ENCODE data around the gene PTK6.

The PTK6 gene
- 0.39 to 1.3 (median 0.52) reads per million in 3 donors for total RNA-seq

DNA sequence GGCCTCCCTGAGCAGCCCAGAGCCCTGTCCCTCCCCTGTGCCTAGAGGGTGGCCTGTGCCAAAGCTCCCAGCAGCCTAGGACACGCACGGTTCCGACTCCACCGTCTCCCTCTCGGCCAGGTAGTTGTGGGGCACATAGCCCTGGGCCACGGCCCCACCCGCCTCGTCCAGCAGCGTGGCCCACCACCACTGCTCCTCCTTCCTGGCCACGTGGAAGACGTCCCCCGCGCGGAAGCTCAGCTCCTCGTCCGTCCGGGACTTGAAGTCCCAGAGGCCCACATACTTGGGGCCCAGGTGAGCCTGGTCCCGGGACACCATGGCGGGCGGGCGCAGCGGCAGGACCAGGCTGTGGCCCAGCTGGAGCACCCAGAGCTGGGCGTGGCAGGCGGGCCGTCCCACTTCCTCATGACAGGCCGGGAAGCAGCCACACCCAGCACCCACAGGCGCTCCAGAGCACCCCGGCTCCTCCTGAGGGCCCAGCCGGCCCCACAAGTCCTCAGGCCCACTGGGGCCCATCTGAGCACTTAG, at the start of gene PTK6:
TSS of gene PTK6 (minus strand) at position 380 of the 528 bp plus-strand sequence. CDS start at position 318, 62 bp downstream.
- H3K4me1 ChIP-seq (ENCODE audit: control insufficient read depth, insufficient read depth, low read length, poor library complexity, severe bottlenecking), result peaks cover 24% of the 10 kb centered on the region
- no peak for DNase-seq
- peak within 1 kb of the TSS; percentile 40 for H3K4me3 ChIP-seq (ENCODE audit: insufficient read depth, low read depth, low read length, poor library complexity, severe bottlenecking)
- H3K36me3 ChIP-seq (ENCODE audit: control insufficient read depth, insufficient read depth, low read length), result no peaks in the 10 kb centered on the region
- no peaks in the 10 kb centered on the region for H3K27me3 ChIP-seq (replicated peaks; ENCODE audit: control insufficient read depth, insufficient read depth, low read length, poor library complexity, severe bottlenecking)
- H3K9me3 ChIP-seq (ENCODE audit: control insufficient read depth, low read length), result no peaks in the 10 kb centered on the region
- H3K27ac ChIP-seq (ENCODE audit: insufficient read depth, low read length, poor library complexity, severe bottlenecking), result peak within 1 kb of the TSS; percentile 73

DNA sequence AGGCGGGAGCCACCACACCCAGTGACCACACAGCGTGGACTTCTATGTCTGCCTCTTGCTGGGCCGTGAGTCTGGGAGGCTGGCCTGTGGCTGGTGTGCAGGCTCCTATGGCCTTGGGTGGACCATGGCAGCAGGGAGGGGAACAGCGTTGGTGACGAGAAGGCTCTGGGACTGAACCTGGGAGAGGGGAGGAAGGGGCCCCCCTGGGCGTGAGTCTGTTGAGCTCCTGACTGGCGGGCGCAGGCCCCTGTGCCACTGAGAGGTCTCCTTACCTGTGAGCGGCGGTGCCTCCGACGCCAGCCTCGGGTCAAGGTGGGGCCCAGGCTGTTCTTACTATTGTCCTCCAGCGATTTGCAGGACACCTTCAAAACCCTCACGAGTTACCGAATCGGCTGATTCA, 49.6 kb upstream of the PTK6 start:
- Histone ChIP-seq H3K4me3 (ENCODE audit: insufficient read depth, low read depth, low read length, poor library complexity, severe bottlenecking) (no peak overlapping the region), H3K4me1 (ENCODE audit: control insufficient read depth, insufficient read depth, low read length, poor library complexity, severe bottlenecking) (peaks cover 4% of the 10 kb centered on the region), H3K36me3 (ENCODE audit: control insufficient read depth, insufficient read depth, low read length) (peaks cover 25% of the 10 kb centered on the region), H3K9me3 (ENCODE audit: control insufficient read depth, low read length) (no peaks in the 10 kb centered on the region), H3K27me3 (replicated peaks; ENCODE audit: control insufficient read depth, insufficient read depth, low read length, poor library complexity, severe bottlenecking) (no peaks in the 10 kb centered on the region), H3K27ac (ENCODE audit: insufficient read depth, low read length, poor library complexity, severe bottlenecking) (no peak overlapping the region)
- DNase-seq, result no peak

DNA sequence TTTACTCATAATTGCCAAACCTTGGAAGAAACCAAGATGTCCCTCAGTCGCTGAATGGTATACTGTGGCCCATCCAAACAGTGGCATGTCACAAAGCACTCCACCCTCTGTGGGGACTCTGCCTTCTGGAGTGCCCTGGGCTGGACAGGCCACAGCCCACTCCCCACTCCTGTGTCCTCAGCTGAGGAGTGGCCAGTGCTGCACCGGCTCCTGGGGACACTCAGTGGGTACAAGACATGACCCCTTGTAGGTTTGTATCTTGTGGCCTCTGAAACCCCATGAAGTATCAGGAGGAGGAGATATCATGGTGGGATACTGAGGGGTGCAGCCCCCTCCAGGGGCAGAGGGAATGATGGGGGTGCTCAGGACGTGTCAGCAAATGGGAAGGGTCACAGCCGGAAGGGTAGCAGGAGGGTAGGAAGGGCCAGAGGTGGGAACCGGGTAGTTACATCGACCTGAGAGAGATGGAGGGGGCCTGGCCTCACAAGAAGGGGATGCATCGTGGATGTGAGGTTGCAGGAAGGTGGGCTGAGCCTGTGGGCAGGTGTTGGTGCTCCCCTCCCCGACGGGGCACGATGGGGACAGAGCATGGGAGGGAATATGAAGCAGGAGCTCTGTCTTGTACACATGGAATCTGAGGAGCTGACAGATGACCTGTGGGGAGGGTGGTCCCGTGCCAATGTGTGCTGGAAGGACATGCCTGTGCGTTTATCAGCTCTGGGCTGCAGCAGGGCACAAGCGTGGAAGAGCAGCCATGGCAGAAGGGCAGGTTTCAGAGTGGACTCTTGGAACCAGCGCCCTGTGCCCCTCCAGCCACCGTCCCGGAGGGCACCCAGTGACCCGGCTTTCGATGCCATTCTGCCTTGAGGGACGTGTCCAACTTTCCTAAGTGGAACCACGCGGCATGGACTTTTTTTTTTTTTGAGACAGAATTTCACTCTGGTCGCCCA, 48.7 kb upstream of the PTK6 start:
- H3K27me3 ChIP-seq (replicated peaks; ENCODE audit: control insufficient read depth, insufficient read depth, low read length, poor library complexity, severe bottlenecking), result no peaks in the 10 kb centered on the region
- peaks cover 17% of the 10 kb centered on the region for H3K36me3 ChIP-seq (ENCODE audit: control insufficient read depth, insufficient read depth, low read length)
- H3K4me3 ChIP-seq (ENCODE audit: insufficient read depth, low read depth, low read length, poor library complexity, severe bottlenecking), result no peak overlapping the region
- H3K4me1 ChIP-seq (ENCODE audit: control insufficient read depth, insufficient read depth, low read length, poor library complexity, severe bottlenecking), result peaks cover 4% of the 10 kb centered on the region
- H3K9me3 ChIP-seq (ENCODE audit: control insufficient read depth, low read length), result no peaks in the 10 kb centered on the region
- no peak overlapping the region for H3K27ac ChIP-seq (ENCODE audit: insufficient read depth, low read length, poor library complexity, severe bottlenecking)
- no peak for DNase-seq

DNA sequence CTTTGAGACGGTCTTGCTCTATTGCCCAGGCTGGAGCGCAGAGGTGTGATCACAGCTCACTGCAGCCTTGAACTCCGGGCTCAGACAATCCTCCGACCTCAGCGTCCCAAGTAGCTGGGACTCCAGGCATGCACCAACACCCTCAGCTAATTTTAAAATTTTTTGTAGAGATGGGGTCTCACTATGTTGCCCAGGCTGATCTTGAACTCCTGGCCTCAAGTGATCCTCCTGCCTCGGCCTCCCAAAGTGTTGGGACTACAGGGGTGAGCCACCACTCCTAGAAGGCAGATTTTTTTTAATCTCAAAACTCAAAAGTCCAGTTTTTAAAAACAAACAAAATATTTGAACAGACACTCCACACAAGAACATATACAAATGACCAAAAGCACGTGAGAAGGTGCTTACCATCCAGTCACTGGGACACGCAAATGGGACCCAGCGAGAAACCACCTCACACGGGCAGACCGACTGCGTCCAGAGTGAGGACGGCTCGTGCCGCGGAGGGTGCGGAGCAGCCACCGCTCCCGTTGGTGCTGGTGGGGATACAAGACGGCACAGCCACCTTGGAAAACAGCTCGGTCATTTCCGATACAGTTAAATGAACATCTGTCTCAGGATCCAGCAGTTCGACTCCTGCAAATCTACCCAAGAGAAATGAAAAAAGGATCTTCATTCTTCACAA, 45.3 kb upstream of the PTK6 start:
- Histone ChIP-seq H3K4me1 (ENCODE audit: control insufficient read depth, insufficient read depth, low read length, poor library complexity, severe bottlenecking) (no peaks in the 10 kb centered on the region), H3K27me3 (replicated peaks; ENCODE audit: control insufficient read depth, insufficient read depth, low read length, poor library complexity, severe bottlenecking) (no peaks in the 10 kb centered on the region), H3K4me3 (ENCODE audit: insufficient read depth, low read depth, low read length, poor library complexity, severe bottlenecking) (no peak overlapping the region), H3K36me3 (ENCODE audit: control insufficient read depth, insufficient read depth, low read length) (no peaks in the 10 kb centered on the region), H3K9me3 (ENCODE audit: control insufficient read depth, low read length) (no peaks in the 10 kb centered on the region), H3K27ac (ENCODE audit: insufficient read depth, low read length, poor library complexity, severe bottlenecking) (no peak overlapping the region)
- DNase-seq, result no peak

DNA sequence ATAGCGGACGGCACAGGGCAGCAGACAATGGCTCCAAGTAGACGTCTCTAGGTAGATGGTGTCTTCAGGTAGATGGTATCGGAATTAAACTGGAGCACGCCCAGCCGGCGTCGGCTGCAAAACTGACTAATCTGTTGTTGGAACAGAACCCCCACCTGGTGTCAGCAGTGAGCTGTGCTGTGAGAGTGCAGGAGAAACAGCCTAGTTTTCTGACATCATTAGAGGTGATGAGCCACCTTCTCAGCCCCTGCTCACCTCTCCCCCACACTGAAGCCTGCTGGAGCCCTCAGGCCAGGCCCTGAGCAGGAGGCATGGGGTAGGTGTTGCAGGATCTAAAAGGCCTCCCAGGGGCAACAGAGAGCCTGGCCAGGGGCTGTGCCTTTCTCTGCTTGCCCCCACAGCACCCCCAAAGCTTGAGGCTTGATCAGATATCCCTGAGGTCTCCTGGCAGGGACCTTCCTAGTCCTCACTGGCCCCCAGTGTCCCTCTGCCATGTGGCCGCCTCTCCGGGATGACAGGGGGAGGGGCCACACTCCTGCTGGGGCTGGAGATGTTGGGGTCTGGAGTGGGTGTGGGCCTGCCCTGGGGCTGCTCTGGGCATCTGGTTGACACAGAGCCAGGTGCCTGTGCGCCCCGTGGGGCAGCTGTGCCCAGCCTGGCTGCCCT, 43.8 kb upstream of the PTK6 start:
- Histone ChIP-seq H3K4me3 (ENCODE audit: insufficient read depth, low read depth, low read length, poor library complexity, severe bottlenecking) (no peak overlapping the region), H3K4me1 (ENCODE audit: control insufficient read depth, insufficient read depth, low read length, poor library complexity, severe bottlenecking) (no peaks in the 10 kb centered on the region), H3K36me3 (ENCODE audit: control insufficient read depth, insufficient read depth, low read length) (no peaks in the 10 kb centered on the region), H3K27ac (ENCODE audit: insufficient read depth, low read length, poor library complexity, severe bottlenecking) (no peak overlapping the region), H3K27me3 (replicated peaks; ENCODE audit: control insufficient read depth, insufficient read depth, low read length, poor library complexity, severe bottlenecking) (no peaks in the 10 kb centered on the region), H3K9me3 (ENCODE audit: control insufficient read depth, low read length) (no peaks in the 10 kb centered on the region)
- peak; percentile 47 to 51 (median 50) for DNase-seq

DNA sequence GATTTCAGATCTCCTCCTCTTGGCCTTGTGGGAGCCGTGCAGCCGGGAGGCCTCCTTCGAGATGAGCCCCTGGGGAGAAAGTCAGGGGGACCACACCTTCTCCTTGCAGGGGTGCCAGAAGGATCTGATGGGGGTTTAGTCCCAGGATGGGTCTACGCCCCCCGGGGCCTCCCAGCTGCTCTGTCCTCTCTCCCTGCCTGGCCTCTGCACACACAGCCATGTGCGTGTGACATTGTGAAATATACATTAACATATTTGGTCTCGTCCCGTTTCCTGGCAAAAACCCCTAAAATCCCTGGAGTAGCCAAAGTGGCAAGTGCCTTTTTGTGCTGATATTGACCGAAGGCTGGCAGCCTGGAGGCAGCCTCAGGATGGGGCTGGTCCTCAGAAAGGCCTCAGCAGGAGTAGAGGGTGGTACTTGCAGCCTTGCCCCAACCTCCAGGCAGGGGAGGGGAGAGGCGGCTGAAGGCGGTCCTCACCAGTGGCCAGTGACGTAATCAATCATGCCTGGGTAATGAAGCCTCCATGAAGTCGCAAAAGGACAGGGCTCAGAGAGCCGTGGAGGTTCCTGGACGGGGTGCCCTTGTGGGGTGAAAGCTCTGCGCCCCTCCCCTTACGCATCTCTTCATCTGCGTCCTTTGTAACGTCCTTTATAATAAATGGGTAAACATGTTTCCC, 42.0 kb upstream of the PTK6 start:
- H3K4me3 ChIP-seq (ENCODE audit: insufficient read depth, low read depth, low read length, poor library complexity, severe bottlenecking), result no peak overlapping the region
- no peak overlapping the region for H3K27ac ChIP-seq (ENCODE audit: insufficient read depth, low read length, poor library complexity, severe bottlenecking)
- no peaks in the 10 kb centered on the region for H3K9me3 ChIP-seq (ENCODE audit: control insufficient read depth, low read length)
- no peaks in the 10 kb centered on the region for H3K4me1 ChIP-seq (ENCODE audit: control insufficient read depth, insufficient read depth, low read length, poor library complexity, severe bottlenecking)
- no peaks in the 10 kb centered on the region for H3K36me3 ChIP-seq (ENCODE audit: control insufficient read depth, insufficient read depth, low read length)
- H3K27me3 ChIP-seq (replicated peaks; ENCODE audit: control insufficient read depth, insufficient read depth, low read length, poor library complexity, severe bottlenecking), result no peaks in the 10 kb centered on the region
- no peak for DNase-seq

DNA sequence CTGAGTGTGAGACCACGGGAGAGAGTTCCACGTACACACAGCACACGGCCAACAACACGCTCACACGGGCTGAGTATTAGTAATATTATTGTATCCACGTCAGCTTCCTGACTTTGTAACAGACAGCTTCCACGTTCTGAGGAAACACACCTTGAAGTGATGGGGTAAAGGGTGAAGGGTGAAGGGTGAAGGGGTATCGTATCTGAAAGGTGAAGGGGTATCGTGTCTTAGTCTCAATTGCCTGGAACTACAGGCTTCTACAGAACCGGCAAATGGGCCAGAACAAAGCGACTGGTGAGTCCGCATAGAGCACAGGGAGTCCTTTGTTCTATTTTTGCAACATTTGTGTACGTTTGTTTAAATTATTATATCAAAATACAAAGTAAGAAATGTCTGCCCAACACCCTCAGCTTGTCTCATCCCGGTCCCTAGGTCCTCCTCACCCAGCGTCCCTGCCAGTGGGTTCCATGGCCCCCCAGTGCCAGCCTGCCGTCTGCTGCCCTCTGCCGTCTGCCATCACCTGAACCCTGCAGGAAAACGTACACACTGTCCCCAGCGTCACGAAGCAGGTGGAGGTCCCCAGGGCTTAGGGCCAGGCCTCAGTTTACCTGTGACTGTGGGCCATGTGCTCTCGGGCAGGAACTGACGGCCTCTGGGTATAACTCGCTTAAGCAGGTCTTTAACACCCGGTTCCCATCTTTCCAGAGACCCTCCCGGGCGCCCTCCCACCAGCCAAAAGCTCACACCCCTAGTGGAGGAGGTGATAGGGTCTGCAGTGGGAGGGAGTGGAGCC, 41.2 kb upstream of the PTK6 start:
- Histone ChIP-seq H3K27me3 (replicated peaks; ENCODE audit: control insufficient read depth, insufficient read depth, low read length, poor library complexity, severe bottlenecking) (no peaks in the 10 kb centered on the region), H3K27ac (ENCODE audit: insufficient read depth, low read length, poor library complexity, severe bottlenecking) (no peak overlapping the region), H3K9me3 (ENCODE audit: control insufficient read depth, low read length) (no peaks in the 10 kb centered on the region), H3K4me3 (ENCODE audit: insufficient read depth, low read depth, low read length, poor library complexity, severe bottlenecking) (no peak overlapping the region), H3K36me3 (ENCODE audit: control insufficient read depth, insufficient read depth, low read length) (no peaks in the 10 kb centered on the region), H3K4me1 (ENCODE audit: control insufficient read depth, insufficient read depth, low read length, poor library complexity, severe bottlenecking) (peaks cover 3% of the 10 kb centered on the region)
- DNase-seq, result no peak

DNA sequence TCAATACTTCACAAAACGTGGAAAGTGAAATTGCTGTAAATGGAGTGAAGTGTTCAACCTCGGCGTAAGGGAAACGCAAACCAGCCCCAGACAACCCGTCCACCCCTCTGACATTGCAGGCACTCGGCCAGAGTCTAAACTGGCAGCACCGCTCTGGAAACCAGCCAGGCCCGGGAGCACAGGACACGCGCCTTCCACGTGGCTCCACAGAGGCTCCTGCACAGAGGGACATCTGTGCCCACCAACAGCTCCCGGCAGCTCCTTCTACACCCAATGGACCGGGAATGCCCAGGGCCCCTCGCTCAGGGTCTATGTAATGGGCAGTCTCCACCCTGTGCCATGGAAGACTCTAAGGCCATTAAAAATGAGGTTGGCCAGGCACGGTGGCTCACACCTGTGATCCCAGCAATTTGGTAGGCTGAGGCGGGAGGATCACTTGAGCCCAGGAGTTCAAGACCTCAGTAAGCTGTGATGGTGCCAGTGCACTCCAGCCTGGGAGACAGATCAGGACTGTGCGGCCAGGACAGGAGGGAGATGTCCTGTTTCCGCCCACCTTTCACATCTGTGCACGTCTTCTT, 40.2 kb upstream of the PTK6 start:
- Histone ChIP-seq H3K36me3 (ENCODE audit: control insufficient read depth, insufficient read depth, low read length) (no peaks in the 10 kb centered on the region), H3K27ac (ENCODE audit: insufficient read depth, low read length, poor library complexity, severe bottlenecking) (no peak overlapping the region), H3K9me3 (ENCODE audit: control insufficient read depth, low read length) (no peaks in the 10 kb centered on the region), H3K27me3 (replicated peaks; ENCODE audit: control insufficient read depth, insufficient read depth, low read length, poor library complexity, severe bottlenecking) (no peaks in the 10 kb centered on the region), H3K4me3 (ENCODE audit: insufficient read depth, low read depth, low read length, poor library complexity, severe bottlenecking) (no peak overlapping the region), H3K4me1 (ENCODE audit: control insufficient read depth, insufficient read depth, low read length, poor library complexity, severe bottlenecking) (peaks cover 8% of the 10 kb centered on the region)
- no peak for DNase-seq

DNA sequence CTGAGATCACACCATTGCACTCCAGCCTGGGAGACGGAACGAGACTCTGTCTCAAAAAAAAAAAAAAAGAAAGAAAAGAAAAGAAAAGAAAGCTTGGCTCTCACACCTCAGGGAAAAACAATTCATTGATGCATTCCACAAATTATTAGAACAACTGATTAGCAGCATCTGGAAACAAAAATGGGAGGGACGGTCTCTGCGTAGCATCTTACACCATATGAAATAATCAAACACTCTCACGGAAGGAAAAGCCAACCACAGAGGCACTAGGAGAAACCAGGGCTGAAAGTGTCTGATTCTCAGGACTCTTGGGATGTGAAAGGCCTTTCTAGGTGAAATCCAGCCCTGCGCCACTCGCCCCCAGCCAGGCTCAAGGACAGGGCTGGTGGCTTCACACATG, 39.1 kb upstream of the PTK6 start:
- Histone ChIP-seq H3K4me1 (ENCODE audit: control insufficient read depth, insufficient read depth, low read length, poor library complexity, severe bottlenecking) (peaks cover 8% of the 10 kb centered on the region), H3K27me3 (replicated peaks; ENCODE audit: control insufficient read depth, insufficient read depth, low read length, poor library complexity, severe bottlenecking) (no peaks in the 10 kb centered on the region), H3K4me3 (ENCODE audit: insufficient read depth, low read depth, low read length, poor library complexity, severe bottlenecking) (no peak overlapping the region), H3K9me3 (ENCODE audit: control insufficient read depth, low read length) (no peaks in the 10 kb centered on the region), H3K36me3 (ENCODE audit: control insufficient read depth, insufficient read depth, low read length) (peaks cover 3% of the 10 kb centered on the region), H3K27ac (ENCODE audit: insufficient read depth, low read length, poor library complexity, severe bottlenecking) (no peak overlapping the region)
- no peak for DNase-seq

All from effector memory CD4-positive, alpha-beta T cell (primary cell).